Measurements from ENCODE around the gene PRODH.
"Not testable (repeated sequence)": the region's sequence is repeated elsewhere in the genome, so short reads cannot be mapped to it uniquely, and the experiment has no call there.

Gene PRODH

DNA sequence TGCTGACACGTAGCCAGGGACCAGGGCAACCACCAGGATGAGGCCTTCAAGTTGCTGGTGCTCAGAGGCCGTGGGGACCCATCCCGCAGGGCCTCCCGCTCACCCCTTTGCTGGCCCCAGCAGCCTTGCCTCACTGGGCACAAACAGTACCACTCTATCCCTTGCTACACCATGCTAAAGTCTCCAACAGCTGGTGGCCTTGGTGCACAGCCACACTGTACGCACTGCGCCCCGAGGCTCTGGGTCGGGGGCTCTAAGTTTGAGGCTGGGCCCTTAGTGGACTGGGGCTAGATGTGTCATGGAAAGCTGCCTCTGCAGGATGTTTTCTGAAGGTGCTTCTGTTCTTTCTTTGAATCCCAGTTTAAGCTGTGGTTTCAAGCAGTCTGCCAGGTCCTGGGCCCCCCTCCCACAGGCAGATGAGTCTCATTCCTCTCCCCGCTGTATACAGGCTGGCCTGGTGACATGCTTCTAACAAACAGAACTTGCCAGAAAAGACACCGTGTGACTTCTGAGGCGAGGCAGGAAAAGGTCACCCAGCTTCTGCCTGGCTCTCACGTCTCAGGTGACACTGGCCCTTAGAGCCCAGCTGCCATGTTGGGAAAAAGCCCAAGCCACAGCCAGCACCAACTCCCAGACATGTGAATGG lies 15.7 kb downstream of the PRODH start:
- in situ Hi-C loops (cut with HindIII; ENCODE audit: low pct_ligation_motif_present, low pct_unique_long_range_greater_than_20kb, low sequenced_read_pairs); DNase-seq: not testable (repeated sequence)

- DNase-seq; in situ Hi-C loops (cut with HindIII; ENCODE audit: low pct_ligation_motif_present, low pct_unique_long_range_greater_than_20kb, low sequenced_read_pairs): not testable (repeated sequence)
Measured at GRCh38 chr22:18917818-18918217, 18.3 kb downstream of the PRODH start.

DNA sequence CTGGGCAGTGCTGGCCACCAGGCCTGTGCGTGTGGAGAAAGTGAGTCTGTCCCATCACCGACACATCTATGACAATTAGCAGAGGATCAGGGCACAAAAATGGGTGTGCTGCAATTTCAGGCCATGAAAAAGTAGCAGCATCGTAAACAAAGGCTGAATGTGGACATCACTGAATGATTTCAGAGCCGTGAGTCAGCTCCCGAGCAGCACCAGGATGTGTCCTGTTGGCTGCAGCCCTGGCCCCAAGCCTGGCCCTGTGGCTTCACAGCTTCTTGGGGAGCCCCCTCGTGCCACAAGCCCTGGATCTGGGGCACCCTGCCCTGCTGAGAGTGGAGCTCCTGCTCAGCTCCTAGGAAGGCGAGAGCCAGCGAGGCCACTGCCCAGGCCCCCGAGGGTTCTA lies 20.5 kb downstream of the PRODH start:
- DNase-seq; in situ Hi-C loops (cut with HindIII; ENCODE audit: low pct_ligation_motif_present, low pct_unique_long_range_greater_than_20kb, low sequenced_read_pairs): not testable (repeated sequence)

GRCh38 chr22:18914558-18914957 lies 21.5 kb downstream of the PRODH start:
- DNase-seq; in situ Hi-C loops (cut with HindIII; ENCODE audit: low pct_ligation_motif_present, low pct_unique_long_range_greater_than_20kb, low sequenced_read_pairs): not testable (repeated sequence)

DNA sequence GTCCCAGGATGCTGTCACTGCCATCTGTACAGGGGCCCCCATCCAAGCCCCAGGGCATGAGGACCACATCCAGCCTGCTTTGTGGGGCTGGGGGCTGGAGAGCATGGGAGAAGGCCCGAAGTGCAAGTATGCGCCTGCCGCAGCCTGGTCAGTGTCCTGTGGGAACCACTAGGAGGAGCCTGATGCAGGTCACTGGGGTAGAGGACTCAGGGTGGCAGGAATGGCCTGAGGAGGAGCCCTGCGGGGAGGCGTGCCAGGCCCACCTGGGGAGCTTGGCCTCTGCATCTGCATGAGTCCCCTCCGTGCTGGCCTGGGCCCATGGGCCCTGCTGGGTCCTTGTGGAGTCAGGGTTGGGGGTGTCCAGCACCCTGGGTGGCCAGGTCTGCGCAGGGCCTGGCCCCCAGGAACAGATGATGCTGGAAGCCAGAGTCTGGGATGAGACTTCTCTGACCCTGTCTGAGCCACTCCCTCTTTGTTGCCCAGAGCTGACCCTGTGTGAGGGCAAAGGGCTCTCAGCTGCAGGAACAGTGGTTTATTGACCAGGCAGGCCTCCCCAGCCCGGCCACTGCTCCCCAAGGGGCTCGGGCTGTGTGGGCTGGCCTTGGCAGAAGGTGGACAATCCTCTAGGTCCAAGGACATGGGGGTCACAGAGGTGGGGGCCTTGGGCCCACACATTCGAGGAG lies 23.7 kb downstream of the PRODH start:
- DNase-seq; in situ Hi-C loops (cut with HindIII; ENCODE audit: low pct_ligation_motif_present, low pct_unique_long_range_greater_than_20kb, low sequenced_read_pairs): not testable (repeated sequence)

GRCh38 chr22:18911535-18911934 lies 24.6 kb downstream of the PRODH start:
- DNase-seq; in situ Hi-C loops (cut with HindIII; ENCODE audit: low pct_ligation_motif_present, low pct_unique_long_range_greater_than_20kb, low sequenced_read_pairs): not testable (repeated sequence)

DNA sequence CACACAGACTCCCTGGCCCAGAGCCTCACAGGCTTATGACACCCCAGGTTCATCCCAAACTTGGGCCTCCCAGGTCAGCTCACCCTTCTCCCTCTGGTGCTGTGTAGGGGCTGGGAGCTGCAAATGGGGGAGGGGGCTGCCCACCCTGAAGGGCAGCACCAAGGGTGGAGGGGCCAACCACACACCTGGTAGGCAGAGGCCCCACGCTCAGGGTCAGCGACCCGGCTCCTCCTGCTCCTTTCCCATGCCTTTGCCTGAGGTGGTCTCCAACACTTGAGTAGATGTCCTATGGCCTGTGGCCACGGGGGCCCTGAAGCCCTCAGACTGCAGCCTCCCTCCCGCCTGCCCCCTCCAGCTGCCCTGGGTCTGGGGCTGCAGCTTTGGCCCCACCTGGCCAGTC lies 26.5 kb downstream of the PRODH start:
- DNase-seq, result no peak
- in situ Hi-C loops (cut with HindIII; ENCODE audit: low pct_ligation_motif_present, low pct_unique_long_range_greater_than_20kb, low sequenced_read_pairs), result no loop called here

GRCh38 chr22:18906896-18907295 lies 29.2 kb downstream of the PRODH start:
- in situ Hi-C loops (cut with HindIII; ENCODE audit: low pct_ligation_motif_present, low pct_unique_long_range_greater_than_20kb, low sequenced_read_pairs), result no loop called here
- no peak for DNase-seq

DNA sequence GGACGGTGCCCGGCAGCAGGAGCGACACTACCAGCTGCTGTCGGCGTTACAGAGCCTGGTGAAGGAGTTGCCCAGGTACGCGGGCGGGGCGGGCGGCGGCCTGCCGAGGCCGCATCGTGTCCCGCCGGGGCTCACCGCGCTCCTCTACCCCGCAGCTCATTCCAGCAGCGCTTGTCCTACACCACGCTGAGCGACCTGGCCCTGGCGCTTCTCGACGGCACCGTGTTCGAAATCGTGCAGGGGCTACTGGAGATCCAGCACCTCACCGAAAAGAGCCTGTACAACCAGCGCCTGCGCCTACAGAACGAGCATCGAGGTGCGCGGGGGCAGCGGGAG lies 29.7 kb downstream of the PRODH start:
- DNase-seq; in situ Hi-C loops (cut with HindIII; ENCODE audit: low pct_ligation_motif_present, low pct_unique_long_range_greater_than_20kb, low sequenced_read_pairs): not testable (repeated sequence)

DNA sequence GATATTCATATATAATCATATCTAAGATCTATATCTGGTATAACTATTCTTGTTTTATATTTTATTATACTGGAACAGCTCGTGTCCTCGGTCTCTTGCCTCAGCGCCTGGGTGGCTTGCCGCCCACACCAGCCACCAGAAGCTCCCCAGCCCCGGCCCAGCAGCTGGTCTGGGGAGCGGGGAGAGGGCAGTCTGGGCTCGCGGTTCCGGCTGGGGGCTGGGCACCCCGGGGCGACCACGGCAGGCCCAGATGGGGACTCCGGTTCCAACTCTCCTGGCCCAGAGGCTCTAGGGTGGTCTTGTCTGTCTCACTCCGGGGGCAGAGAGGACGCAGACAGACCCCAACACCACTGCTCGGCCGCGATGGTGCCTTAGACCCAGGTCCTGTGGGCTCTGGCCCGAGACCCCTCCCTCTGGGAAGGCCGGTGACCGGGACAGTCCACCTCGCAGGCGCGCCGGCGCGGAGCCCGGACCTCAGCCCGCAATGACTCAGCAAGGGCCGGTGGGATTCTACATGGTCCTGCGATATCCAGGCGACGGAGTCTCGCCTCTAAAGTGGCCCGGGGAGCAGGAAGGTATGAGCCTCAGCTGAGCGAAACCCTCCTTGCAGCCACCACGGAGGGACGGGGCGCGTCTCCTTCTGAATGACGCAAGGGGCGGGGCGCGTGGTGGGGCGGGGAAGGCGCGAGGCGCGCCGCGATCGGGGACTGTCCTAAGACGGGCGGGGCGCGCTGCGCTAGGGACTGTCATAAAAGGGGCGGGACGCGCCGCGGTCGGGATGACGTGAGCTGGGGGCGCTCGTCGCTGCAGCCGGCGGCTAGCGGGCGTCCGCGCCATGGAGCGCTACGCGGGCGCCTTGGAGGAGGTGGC lies 30.3 kb downstream of the PRODH start, which contains the start of gene DGCR6:
DGCR6 (plus strand) TSS at position 781 of the 870 bp plus-strand sequence; CDS start at position 836, 55 bp downstream.
- DNase-seq, result no peak
- in situ Hi-C loops (cut with HindIII; ENCODE audit: low pct_ligation_motif_present, low pct_unique_long_range_greater_than_20kb, low sequenced_read_pairs), result no loop called here

GRCh38 chr22:18896037-18896657 lies 39.9 kb downstream of the PRODH start:
- DNase-seq; in situ Hi-C loops (cut with HindIII; ENCODE audit: low pct_ligation_motif_present, low pct_unique_long_range_greater_than_20kb, low sequenced_read_pairs): not testable (repeated sequence)

GRCh38 chr22:18893775-18894174 lies 42.3 kb downstream of the PRODH start:
- in situ Hi-C loops (cut with HindIII; ENCODE audit: low pct_ligation_motif_present, low pct_unique_long_range_greater_than_20kb, low sequenced_read_pairs), result not testable (repeated sequence)

DNA sequence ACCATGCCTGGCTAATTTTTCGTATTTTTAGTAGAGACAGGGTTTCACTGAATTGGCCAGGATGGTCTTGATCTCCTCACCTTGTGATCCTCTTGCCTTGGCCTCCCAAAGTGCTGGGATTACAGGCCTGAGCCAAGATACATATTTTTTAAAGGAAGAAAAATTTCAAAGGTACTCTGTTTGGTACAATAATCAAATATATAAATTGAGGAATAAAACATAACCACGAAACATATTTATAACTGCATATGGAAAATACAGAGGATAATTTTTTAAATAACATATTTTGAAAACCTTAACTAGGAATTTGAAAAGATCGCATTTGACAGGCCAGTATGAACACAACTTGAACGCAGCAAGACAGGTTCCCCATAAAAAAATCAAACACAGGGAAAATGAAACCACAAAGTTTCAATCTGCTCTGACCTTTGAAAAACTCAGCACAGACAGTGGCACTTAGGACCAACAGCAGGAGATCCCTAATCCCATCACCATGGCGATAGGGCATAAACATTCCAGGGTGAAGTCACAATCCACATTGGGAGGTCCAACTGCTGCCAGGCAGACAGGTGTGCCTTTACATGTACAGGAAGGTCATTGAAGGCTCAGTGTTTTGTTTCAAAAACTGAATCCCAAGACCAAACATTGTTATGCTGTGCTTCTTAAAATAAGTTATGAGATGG lies 45.4 kb downstream of the PRODH start:
- in situ Hi-C loops (cut with HindIII; ENCODE audit: low pct_ligation_motif_present, low pct_unique_long_range_greater_than_20kb, low sequenced_read_pairs); DNase-seq: not testable (repeated sequence)

More at GRCh38 chr22:18893775-18894174, 42.3 kb downstream of the PRODH start:
- DNase-seq, result not testable (repeated sequence)

DNA sequence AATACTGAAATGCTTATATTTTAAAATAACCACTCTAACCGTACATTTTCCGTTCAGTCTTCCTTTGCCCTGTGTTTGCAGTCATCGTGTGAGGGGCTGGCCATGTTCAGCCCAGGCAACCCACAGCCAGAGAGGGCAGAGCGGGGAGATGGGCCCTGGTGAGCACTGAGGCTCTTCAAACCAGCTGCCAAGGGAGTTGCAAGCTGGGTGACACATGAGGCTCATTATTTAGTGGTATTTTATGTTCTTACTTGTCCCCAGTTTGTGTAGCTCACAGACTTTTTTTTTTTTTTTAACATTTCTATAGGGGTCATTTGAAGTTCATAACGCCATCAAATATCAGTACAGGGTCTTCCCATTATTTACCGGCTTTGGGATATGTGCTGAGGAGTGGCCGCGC lies 48.0 kb downstream of the PRODH start:
- in situ Hi-C loops (cut with HindIII; ENCODE audit: low pct_ligation_motif_present, low pct_unique_long_range_greater_than_20kb, low sequenced_read_pairs), result no loop called here
- no peak for DNase-seq

DNA sequence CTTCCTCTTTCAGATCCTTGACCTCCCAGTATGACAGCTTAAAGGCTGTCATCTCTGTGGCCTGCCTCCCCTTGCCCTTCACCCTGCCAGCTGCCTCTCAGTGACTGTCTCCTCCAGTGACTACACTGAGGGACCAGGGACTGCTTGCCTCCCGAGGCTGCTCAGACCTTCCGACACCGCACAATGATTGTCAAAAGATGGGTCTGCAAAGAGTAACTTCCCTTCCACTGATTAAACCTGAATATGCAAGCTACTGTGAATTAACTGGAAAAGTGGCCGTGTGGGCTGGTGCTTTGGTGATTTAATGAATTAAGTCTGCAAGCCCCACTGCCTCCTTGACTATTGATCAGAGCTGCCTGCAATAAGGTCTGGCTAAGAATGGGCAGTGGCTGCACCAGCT lies 51.6 kb downstream of the PRODH start:
- in situ Hi-C loops (cut with HindIII; ENCODE audit: low pct_ligation_motif_present, low pct_unique_long_range_greater_than_20kb, low sequenced_read_pairs); DNase-seq: not testable (repeated sequence)

DNA sequence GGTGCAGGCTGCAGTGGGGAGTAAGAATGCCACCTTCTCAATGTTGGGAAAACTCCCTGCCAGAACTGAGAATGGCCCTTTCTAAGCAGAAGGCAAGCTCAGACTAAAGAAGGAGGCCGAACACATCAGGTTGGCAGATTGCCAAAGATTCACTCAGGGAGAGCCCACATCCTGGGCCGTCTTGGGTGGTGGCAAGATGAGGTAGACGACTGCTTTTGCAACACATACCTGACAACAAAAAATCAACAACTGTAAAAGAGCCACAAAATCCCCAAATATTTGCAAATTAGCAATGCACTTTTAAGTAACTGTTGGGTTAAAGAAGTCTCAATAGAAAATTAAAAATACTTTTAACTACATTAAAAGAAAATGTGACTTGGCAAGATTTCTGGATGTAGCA lies 54.8 kb downstream of the PRODH start:
- in situ Hi-C loops (cut with HindIII; ENCODE audit: low pct_ligation_motif_present, low pct_unique_long_range_greater_than_20kb, low sequenced_read_pairs); DNase-seq: not testable (repeated sequence)
